IPS DF 4.7 (cell line): ENCODE data around the gene MX2.
"Not testable (repeated sequence)": the region's sequence is repeated elsewhere in the genome, so short reads cannot be mapped to it uniquely, and the experiment has no call there.

Experiments used
- DNase-seq: peaks from one replicate; pipeline ENCODE4 v3.0.0-alpha.2; 2013; ENCODE audit warnings: low spot score; ENCODE audit errors: extremely low read depth

The MX2 gene

GRCh38 chr21:41361786-41362604 is at the start of gene MX2:
TSS of gene MX2 (plus strand) at chr21:41362027. CDS start at chr21:41376907, 14,880 bp downstream.
- no peak for DNase-seq

GRCh38 chr21:41313285-41314164 is 48.3 kb upstream of the MX2 start:
- DNase-seq = not testable (repeated sequence)

GRCh38 chr21:41315726-41316125 is 46.1 kb upstream of the MX2 start:
- DNase-seq = no peak

GRCh38 chr21:41316200-41317062 is 45.4 kb upstream of the MX2 start, which contains the start of gene FAM3B:
TSS of gene FAM3B (plus strand) at chr21:41316801. CDS start at chr21:41316880, 79 bp downstream.
- DNase-seq = no peak

GRCh38 chr21:41317063-41317392 is 44.8 kb upstream of the MX2 start:
- no peak for DNase-seq

- no peak for DNase-seq
Observed at GRCh38 chr21:41317458-41317857, 44.4 kb upstream of the MX2 start.

GRCh38 chr21:41318218-41318617 is 43.6 kb upstream of the MX2 start:
- no peak for DNase-seq

- DNase-seq = no peak
Observed at GRCh38 chr21:41319273-41319672, 42.6 kb upstream of the MX2 start.

GRCh38 chr21:41321211-41321907 is 40.5 kb upstream of the MX2 start:
- no peak for DNase-seq

- no peak for DNase-seq
Observed at GRCh38 chr21:41321908-41322495, 39.8 kb upstream of the MX2 start.

- DNase-seq = no peak
Observed at GRCh38 chr21:41322496-41323382, 39.1 kb upstream of the MX2 start.

- DNase-seq = no peak
Observed at GRCh38 chr21:41325138-41325912, 36.5 kb upstream of the MX2 start.

GRCh38 chr21:41326414-41327080 is 35.3 kb upstream of the MX2 start:
- no peak for DNase-seq

GRCh38 chr21:41327753-41328152 is 34.1 kb upstream of the MX2 start:
- no peak for DNase-seq

GRCh38 chr21:41328660-41329607 is 32.9 kb upstream of the MX2 start:
- no peak for DNase-seq

GRCh38 chr21:41333752-41334151 is 28.1 kb upstream of the MX2 start:
- no peak for DNase-seq

GRCh38 chr21:41337515-41337914 is 24.3 kb upstream of the MX2 start:
- no peak for DNase-seq
